KMS-11 (cell line): ENCODE results near the gene PALM3.

Source experiments
- H2AFZ ChIP-seq: fragments of 200-600 bp; sonication (generic); 2 replicates; pipeline ENCODE4 v1.6.1; 2016; ENCODE audit warnings: antibody characterized with exemption, mixed run types, low read depth
- H3K27ac ChIP-seq: fragments of 200-600 bp; sonication (generic); 2 replicates; pipeline ENCODE4 v1.6.1; 2016; ENCODE audit warnings: mild to moderate bottlenecking, mixed run types
- H3K27me3 ChIP-seq: fragments of 200-600 bp; sonication (generic); 2 replicates; pipeline ENCODE4 v1.6.1; 2017; ENCODE audit warnings: mild to moderate bottlenecking, low read depth, mixed run types, moderate library complexity; ENCODE audit not compliant: insufficient read depth
- H3K36me3 ChIP-seq: fragments of 200-600 bp; sonication (generic); 2 replicates; pipeline ENCODE4 v1.6.1; 2017; ENCODE audit warnings: mild to moderate bottlenecking, mixed run types; ENCODE audit not compliant: insufficient read depth
- H3K4me1 ChIP-seq: fragments of 200-600 bp; sonication (generic); 2 replicates; pipeline ENCODE4 v1.6.1; 2016; ENCODE audit warnings: mild to moderate bottlenecking, low read depth, mixed run types; ENCODE audit not compliant: poor library complexity, severe bottlenecking
- H3K4me2 ChIP-seq: fragments of 200-600 bp; sonication (generic); 2 replicates; pipeline ENCODE4 v1.7.0; 2016; ENCODE audit warnings: mild to moderate bottlenecking, mixed run types
- H3K4me3 ChIP-seq: fragments of 200-600 bp; sonication (generic); IDR thresholded peaks from 2 replicates; pipeline ENCODE4 v1.6.1; 2017; ENCODE audit warnings: low read depth, low read length, mixed read lengths; ENCODE audit not compliant: insufficient read depth
- H3K79me2 ChIP-seq: fragments of 200-600 bp; sonication (generic); 2 replicates; pipeline ENCODE4 v1.6.1; 2016; ENCODE audit warnings: low read depth, mixed run types; ENCODE audit not compliant: insufficient read depth
- H3K9ac ChIP-seq: fragments of 200-600 bp; sonication (generic); 2 replicates; pipeline ENCODE4 v1.6.1; 2016; ENCODE audit warnings: mild to moderate bottlenecking, mixed run types
- H4K20me1 ChIP-seq: fragments of 200-600 bp; sonication (generic); 2 replicates; pipeline ENCODE4 v1.6.1; 2016; ENCODE audit warnings: mild to moderate bottlenecking, mixed run types; ENCODE audit not compliant: insufficient read depth
- TF ChIP-seq, protein P1 (sequence below): fragments of 200-600 bp; sonication (generic); conservative IDR thresholded peaks from 2 replicates; pipeline ENCODE4 v1.6.1; 2017; ENCODE audit warnings: low read depth, mild to moderate bottlenecking, antibody characterized with exemption, low read length, moderate library complexity, mixed read lengths

Gene PALM3

DNA sequence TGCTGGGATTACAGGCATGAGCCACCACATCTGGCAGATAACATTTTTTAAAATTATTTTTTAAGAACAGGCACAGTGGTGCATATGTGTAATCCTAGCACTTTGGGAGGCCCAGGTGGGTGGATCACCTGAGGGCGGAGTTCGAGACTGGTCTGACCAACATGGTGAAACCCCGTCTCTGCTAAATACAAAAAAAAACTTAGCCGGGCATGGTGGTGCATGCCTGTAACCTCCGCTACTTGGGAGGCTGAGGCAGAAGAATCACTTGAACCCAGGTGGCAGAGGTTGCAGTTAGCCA, 631 bp upstream of the PALM3 start:
- Histone ChIP-seq H3K27me3 (peaks cover 7% of the 10 kb centered on the region; the same call in 1 of the 2 replicates), H3K9ac (no peak overlapping the region), H3K79me2 (no peaks in the 10 kb centered on the region), H3K4me1 (no peaks in the 10 kb centered on the region), H3K4me3 (no peak overlapping the region), H3K27ac (no peak overlapping the region), H3K36me3 (no peaks in the 10 kb centered on the region), H2AFZ (no peak overlapping the region), H3K4me2 (no peak overlapping the region), H4K20me1 (no peaks in the 10 kb centered on the region)
- TF ChIP-seq, protein P1, sequence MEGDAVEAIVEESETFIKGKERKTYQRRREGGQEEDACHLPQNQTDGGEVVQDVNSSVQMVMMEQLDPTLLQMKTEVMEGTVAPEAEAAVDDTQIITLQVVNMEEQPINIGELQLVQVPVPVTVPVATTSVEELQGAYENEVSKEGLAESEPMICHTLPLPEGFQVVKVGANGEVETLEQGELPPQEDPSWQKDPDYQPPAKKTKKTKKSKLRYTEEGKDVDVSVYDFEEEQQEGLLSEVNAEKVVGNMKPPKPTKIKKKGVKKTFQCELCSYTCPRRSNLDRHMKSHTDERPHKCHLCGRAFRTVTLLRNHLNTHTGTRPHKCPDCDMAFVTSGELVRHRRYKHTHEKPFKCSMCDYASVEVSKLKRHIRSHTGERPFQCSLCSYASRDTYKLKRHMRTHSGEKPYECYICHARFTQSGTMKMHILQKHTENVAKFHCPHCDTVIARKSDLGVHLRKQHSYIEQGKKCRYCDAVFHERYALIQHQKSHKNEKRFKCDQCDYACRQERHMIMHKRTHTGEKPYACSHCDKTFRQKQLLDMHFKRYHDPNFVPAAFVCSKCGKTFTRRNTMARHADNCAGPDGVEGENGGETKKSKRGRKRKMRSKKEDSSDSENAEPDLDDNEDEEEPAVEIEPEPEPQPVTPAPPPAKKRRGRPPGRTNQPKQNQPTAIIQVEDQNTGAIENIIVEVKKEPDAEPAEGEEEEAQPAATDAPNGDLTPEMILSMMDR = no peak

DNA sequence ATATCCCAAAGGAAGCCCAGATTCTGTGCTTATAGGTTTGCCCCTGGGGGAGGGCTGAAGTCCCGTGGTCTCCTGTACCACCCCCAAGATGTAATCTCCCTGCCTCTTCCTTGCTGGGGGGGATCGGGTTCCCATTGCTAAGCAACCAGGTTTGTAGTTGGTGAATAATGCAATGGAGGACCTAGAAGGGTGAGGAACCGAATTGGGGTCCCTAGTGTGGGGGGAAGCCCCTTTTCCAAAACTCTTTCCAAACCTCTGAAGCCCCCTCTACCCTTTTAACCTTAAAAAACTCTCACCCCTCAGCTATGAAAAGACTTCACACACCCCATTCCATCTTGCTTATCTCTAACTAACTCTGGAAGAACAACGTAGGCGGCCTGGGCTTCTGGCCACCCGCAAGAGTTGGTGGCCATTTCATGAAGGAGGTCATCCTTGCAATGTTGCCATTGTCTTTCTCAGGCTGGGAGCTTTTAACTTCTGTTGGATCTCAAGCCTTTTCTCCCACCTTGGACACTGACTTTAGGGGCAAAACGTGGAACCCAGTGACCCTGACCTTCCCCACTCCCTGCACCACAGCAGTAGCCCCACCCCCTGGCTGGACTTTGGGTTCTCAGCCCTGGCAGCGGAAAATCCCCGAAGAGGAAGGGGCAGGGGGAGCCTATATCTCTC, 661 bp downstream of the PALM3 start:
- no peak overlapping the region for H2AFZ ChIP-seq
- no peak overlapping the region for H3K4me2 ChIP-seq

DNA sequence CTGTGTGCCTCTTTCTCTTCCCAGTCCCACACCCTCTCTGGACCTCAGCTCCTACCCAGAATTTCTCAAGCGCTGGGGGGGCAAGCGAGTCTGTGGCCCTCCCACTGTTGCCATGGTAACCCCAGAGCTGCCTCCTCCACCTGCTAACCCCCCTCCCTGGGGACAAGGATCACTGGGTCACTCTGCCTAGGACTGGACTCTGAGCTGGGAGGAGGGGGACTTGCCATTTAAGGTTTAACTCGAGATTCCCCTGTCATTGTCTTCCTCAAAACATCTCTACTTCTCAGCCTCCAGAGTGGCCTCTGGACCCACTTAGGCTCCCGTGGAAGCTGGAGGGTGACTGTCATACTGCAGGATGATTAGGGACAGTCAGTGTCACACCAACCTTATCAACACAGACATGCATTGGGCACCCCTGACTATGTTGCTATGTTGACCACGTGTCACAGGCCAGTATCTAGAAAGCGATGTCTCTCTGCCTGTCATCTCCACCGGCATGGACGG, 2.2 kb downstream of the PALM3 start:
- no peaks in the 10 kb centered on the region for H3K36me3 ChIP-seq
- H3K4me3 ChIP-seq = no peak overlapping the region
- no peak overlapping the region for H2AFZ ChIP-seq
- no peaks in the 10 kb centered on the region for H3K79me2 ChIP-seq
- TF ChIP-seq, protein P1 = no peak
- no peak overlapping the region for H3K27ac ChIP-seq
- no peak overlapping the region for H3K9ac ChIP-seq
- no peak overlapping the region for H3K4me2 ChIP-seq
- H3K27me3 ChIP-seq = peaks cover 5% of the 10 kb centered on the region; the same call in 1 of the 2 replicates
- H3K4me1 ChIP-seq = no peaks in the 10 kb centered on the region
- H4K20me1 ChIP-seq = no peaks in the 10 kb centered on the region

More for the DNA sequence above, 661 bp downstream of the PALM3 start:
- Histone ChIP-seq H3K79me2 (no peaks in the 10 kb centered on the region), H3K9ac (no peak overlapping the region), H3K4me1 (no peaks in the 10 kb centered on the region), H4K20me1 (no peaks in the 10 kb centered on the region), H3K36me3 (no peaks in the 10 kb centered on the region), H3K27ac (no peak overlapping the region), H3K27me3 (peaks cover 7% of the 10 kb centered on the region; the same call in 1 of the 2 replicates), H3K4me3 (no peak overlapping the region)
- TF ChIP-seq, protein P1 = no peak

DNA sequence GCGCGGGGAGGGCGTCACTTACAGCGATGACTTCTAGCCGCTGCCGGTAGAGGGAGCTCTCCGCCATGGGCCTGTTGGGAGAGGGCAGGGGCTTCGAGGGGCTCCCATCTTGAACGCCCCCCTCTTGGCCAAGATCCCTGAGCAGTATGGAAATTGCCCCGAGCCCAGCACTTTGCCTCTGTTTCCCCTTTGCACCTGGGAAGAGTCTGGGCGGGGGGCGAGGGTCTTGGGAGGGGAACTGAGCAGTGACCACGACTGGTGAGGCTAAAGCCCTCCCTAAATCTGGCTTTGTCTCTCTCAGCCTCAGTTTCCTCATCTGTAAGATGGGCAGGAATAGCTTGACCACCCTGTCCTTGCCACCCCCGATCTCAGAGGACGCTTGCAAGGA, 2.8 kb downstream of the PALM3 start:
- peak overlapping the region; percentile 61; the same call in 1 of the 2 replicates for H2AFZ ChIP-seq
- H3K36me3 ChIP-seq = no peaks in the 10 kb centered on the region
- no peaks in the 10 kb centered on the region for H3K4me1 ChIP-seq
- no peak overlapping the region for H3K4me2 ChIP-seq
- TF ChIP-seq, protein P1 = peak; percentile 88
- no peak overlapping the region for H3K27ac ChIP-seq
- H3K79me2 ChIP-seq = no peaks in the 10 kb centered on the region
- peaks cover 5% of the 10 kb centered on the region; the same call in 1 of the 2 replicates for H3K27me3 ChIP-seq
- H3K4me3 ChIP-seq = no peak overlapping the region
- no peaks in the 10 kb centered on the region for H4K20me1 ChIP-seq
- no peak overlapping the region for H3K9ac ChIP-seq
